ENCODE data around the gene MB.

MB gene

DNA sequence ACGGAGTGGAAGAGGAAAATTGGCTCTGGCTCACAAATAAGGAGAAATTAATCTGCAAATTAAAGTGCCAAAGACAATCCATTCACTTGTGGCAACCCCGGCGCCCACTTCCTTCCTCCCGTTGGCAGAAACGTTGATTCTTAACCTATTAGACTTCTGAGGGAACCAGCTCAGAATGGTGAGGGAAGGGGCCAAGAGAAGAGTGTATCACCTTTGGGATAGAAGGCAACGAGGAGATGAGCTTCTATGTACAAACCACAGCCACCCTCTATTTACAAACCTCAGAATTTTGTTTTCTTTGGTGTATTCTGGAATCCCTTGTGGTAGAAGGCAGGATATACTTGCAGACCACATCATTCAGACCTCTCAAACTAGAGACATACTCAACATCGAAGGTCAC lies 1.1 kb downstream of the MB start:
- DNase-seq (ENCODE audit: low read depth in 2 of 2) = no peak

GRCh38 chr22:35615156-35615555 lies 2.0 kb downstream of the MB start:
- DNase-seq (ENCODE audit: low read depth in 2 of 2) = no peak

- no peak for DNase-seq (ENCODE audit: low read depth in 2 of 2)
Measured at GRCh38 chr22:35614404-35614803, 2.7 kb downstream of the MB start.

GRCh38 chr22:35612903-35613302 lies 4.2 kb downstream of the MB start:
- DNase-seq (ENCODE audit: low read depth in 2 of 2) = no peak

DNA sequence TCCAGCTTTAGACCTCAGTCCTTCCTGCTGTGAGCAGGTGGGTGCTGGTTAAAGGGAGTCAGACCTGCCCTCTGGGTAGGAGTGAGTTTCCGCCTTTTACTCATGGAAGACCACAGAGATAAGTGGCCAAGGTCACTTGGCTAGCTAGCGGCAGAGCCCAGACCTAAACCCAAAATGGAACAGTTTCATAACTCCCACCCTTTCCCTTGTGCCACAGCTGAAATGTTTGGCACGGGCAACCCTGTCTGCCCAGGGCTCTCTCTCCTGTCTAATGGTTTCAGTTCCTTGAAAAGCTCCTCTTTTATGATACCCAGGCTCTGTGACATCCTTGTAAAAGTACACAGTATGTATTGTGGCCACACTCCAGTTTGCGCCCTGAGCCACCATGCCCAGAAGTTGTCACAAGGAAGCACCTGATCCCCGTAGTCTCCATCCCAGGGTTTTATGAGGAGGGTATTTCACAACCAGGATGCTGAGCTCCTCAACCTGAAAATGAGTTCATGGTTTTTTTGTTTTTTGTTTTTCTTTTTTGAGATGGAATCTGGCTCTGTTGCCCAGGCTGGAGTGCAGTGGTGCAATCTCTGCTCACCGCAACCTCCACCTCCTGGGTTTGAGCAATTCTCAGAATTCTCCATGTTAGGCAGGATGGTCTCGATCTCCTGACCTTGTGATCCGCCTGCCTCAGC lies 5.1 kb downstream of the MB start:
- no peak for DNase-seq (ENCODE audit: low read depth in 2 of 2)

GRCh38 chr22:35611200-35611890 lies 5.8 kb downstream of the MB start:
- no peak for DNase-seq (ENCODE audit: low read depth in 2 of 2)

GRCh38 chr22:35610741-35611140 lies 6.4 kb downstream of the MB start:
- DNase-seq (ENCODE audit: low read depth in 2 of 2) = no peak

DNA sequence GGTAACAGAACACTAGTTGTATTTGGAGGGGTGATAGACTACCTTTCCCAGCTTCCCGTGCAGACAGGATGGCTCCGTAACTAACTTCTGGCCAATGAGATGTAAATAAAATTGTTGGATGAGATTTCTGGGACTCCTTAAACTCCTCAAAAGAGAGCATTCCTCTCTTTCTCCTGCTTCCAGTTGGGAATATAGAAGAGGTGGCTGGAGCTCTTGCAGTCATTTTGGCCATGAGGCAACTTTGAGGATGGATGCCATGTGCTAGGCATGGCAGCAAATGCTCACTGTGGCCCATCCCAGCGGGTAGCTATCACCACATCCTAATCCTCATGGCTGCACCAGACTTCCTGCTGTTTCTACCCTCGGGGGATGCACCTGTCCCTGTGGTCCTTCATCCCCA lies 7.4 kb downstream of the MB start:
- no peak for DNase-seq (ENCODE audit: low read depth in 2 of 2)

GRCh38 chr22:35609261-35609660 lies 7.9 kb downstream of the MB start:
- no peak for DNase-seq (ENCODE audit: low read depth in 2 of 2)

- no peak for DNase-seq (ENCODE audit: low read depth in 2 of 2)
Measured at GRCh38 chr22:35608088-35608487, 9.0 kb downstream of the MB start.

DNA sequence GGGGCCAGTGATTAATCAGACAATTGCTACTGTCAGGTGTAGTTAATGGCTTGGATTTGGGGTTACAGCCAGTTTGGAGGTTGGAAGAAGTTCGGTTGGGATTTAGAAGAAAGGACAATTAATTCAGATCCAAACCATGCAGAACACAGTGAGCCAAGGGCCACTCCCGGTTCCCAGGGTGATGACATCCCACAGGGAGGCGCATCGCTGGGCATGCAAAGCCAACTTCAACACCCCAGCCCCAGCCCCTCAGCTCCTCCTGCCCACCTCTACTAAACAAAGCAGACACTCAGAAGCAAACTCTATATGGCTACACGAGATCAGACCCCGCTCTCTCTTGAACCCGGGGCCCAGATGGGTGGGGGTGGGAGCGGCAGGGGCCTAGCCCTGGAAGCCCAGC lies 10.2 kb downstream of the MB start:
- DNase-seq (ENCODE audit: low read depth in 2 of 2) = no peak

GRCh38 chr22:35605851-35606481 lies 11.2 kb downstream of the MB start:
- DNase-seq (ENCODE audit: low read depth in 2 of 2) = no peak

DNA sequence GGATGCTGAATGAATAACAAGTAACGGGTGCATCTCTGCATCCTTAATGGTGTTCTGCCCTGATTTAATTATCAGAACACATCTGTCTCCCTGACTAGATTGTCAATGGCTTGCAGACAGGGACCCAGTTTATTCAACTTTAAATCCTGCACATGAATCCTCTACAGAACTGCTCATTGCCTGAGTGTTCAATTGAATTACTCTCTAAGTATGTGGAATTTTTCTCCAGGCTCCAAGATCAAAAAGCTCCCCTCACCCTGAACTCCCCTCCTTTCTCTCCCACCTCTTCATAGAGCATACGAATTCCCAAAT lies 11.8 kb downstream of the MB start:
- DNase-seq (ENCODE audit: low read depth in 2 of 2) = no peak

GRCh38 chr22:35604621-35605368 lies 12.3 kb downstream of the MB start:
- DNase-seq (ENCODE audit: low read depth in 2 of 2) = no peak

- no peak for DNase-seq (ENCODE audit: low read depth in 2 of 2)
Measured at GRCh38 chr22:35601743-35602615, 15.2 kb downstream of the MB start.

GRCh38 chr22:35601013-35601580 lies 16.0 kb downstream of the MB start:
- DNase-seq (ENCODE audit: low read depth in 2 of 2) = no peak

GRCh38 chr22:35600476-35600875 lies 16.7 kb downstream of the MB start:
- DNase-seq (ENCODE audit: low read depth in 2 of 2) = no peak

DNA sequence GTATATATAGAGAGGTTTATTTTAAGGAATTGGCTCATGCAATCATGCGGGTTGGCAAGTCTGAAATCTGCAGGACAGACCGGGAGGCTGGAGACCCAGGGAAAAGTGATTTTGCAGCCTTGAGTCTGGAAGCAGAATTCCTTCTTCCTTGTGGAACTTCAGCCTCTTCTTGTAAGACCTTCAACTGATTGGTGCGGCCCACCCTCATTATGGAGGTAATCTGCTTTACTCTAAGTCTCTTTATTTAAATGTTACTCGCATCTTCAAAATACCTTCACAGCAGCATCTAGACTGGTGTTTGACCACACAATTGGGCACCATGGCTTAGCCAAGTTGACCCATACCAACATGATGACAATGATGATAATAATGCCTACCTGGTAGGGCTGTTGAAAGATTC lies 17.8 kb downstream of the MB start:
- DNase-seq (ENCODE audit: low read depth in 2 of 2) = no peak

- no peak for DNase-seq (ENCODE audit: low read depth in 2 of 2)
Measured at GRCh38 chr22:35598396-35598710, 18.8 kb downstream of the MB start.

DNA sequence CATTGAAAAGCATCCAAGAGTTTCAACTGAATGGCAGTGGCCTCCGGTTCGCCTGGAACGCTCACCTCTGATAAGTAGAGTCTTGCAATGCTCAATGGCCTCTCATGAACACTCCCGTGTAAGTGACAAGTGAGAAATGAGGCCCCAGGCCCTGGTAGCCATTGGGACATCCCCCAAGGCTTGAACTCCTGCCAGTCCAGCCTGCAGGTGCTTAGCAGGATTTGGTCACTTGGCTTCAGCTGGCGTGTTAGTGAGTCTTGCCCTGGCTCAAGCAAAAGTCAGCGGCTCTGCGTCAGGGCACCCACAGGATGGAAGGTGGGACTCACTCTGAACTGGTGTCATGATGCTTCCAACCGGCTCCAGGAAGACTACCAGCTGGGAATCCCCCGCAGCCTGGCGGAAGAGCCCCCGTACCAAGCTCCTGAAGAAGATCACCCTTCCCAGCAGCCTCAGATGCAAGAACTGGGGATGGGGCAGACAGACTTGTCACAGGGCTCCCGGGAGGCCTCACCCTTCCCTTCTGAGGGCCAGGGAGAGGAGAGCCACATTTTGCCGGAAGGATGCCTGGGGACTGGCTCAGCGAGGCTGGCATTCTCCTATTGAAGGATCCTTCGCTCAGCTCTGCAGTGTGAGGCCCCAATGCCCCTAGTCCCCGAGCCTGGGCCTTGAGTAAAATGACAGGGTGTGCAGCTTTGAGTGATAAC lies 19.3 kb downstream of the MB start:
- DNase-seq (ENCODE audit: low read depth in 2 of 2) = no peak

- no peak for DNase-seq (ENCODE audit: low read depth in 2 of 2)
Measured at GRCh38 chr22:35596821-35597220, 20.3 kb downstream of the MB start.
